PC-3 (cell line): ENCODE data around the gene TREX2. TPM values are rescaled to one million over a fixed set of nuclear protein-coding genes. Genes with fewer than 3 reads are reported as not detected.

ENCODE experiments used
- ATAC-seq: fragments of 200-7000 bp; cut with Tn5 transposase; 2 replicates; pipeline ENCODE4 v1.9.1; 2020; ENCODE audit warnings: mild to moderate bottlenecking, moderate library complexity
- BruUV-seq: library from RNA; stranded (reverse); fragments of 400-500 nt; replicated peaks from 2 replicates; lab custom pipeline; 2021; lab: Mats Ljungman, UMichigan
- CTCF ChIA-PET: fragments of 300-600 bp; sonication (Branson Sonifier 250); formaldehyde crosslinking; loops from one replicate; lab custom pipeline; 2022; ENCODE audit warnings: antibody characterized with exemption; lab: Charles Lee
- POLR2A ChIA-PET: fragments of 300-600 bp; sonication (Branson Sonifier 250); formaldehyde crosslinking; loops from one replicate; lab custom pipeline; 2022; ENCODE audit warnings: antibody characterized with exemption; ENCODE audit not compliant: unreplicated experiment; lab: Charles Lee
- DNase-seq: peaks from one replicate; pipeline ENCODE4 v3.0.0-alpha.2; 2015
- H2AFZ ChIP-seq: fragments of 300-600 bp; sonication (generic); 2 replicates; pipeline ENCODE4 v1.6.0; 2016; ENCODE audit warnings: antibody characterized with exemption, low read length
- H3F3A ChIP-seq: fragments of 300-600 bp; sonication (generic); one replicate; pipeline ENCODE4 v1.6.0; 2017; ENCODE audit warnings: antibody characterized with exemption, low read length, control low read depth, mild to moderate bottlenecking; ENCODE audit not compliant: unreplicated experiment
- H3K27ac ChIP-seq: fragments of 300-600 bp; sonication (generic); 2 replicates; pipeline ENCODE4 v1.5.1; 2016; ENCODE audit warnings: mild to moderate bottlenecking, low read length
- H3K27me3 ChIP-seq: fragments of 300-600 bp; sonication (generic); 2 replicates; pipeline ENCODE4 v1.6.1; 2016; ENCODE audit warnings: low read length, mixed read lengths
- H3K36me3 ChIP-seq: fragments of 300-600 bp; sonication (generic); 2 replicates; pipeline ENCODE4 v1.6.1; 2016; ENCODE audit warnings: low read depth, mixed run types, low read length, mixed read lengths
- H3K4me1 ChIP-seq: fragments of 300-600 bp; sonication (generic); 2 replicates; pipeline ENCODE4 v1.5.1; 2016; ENCODE audit warnings: low read length; ENCODE audit not compliant: insufficient read depth
- H3K4me2 ChIP-seq: fragments of 300-600 bp; sonication (generic); 2 replicates; pipeline ENCODE4 v1.6.0; 2016; ENCODE audit warnings: low read length
- H3K4me3 ChIP-seq: fragments of 300-600 bp; sonication (generic); 2 replicates; pipeline ENCODE4 v1.5.1; 2016; ENCODE audit warnings: mild to moderate bottlenecking, low read length, mixed read lengths
- H3K79me2 ChIP-seq: fragments of 300-600 bp; sonication (generic); 2 replicates; pipeline ENCODE4 v1.6.1; 2017; ENCODE audit warnings: low read length, mixed read lengths
- H3K9ac ChIP-seq: fragments of 300-600 bp; sonication (generic); 2 replicates; pipeline ENCODE4 v1.6.0; 2016; ENCODE audit warnings: mild to moderate bottlenecking, low read length
- H3K9me2 ChIP-seq: fragments of 300-600 bp; sonication (generic); replicated peaks from 2 replicates; pipeline ENCODE4 v1.6.1; 2016; ENCODE audit warnings: mixed run types, low read length, mixed read lengths
- H3K9me3 ChIP-seq: fragments of 300-600 bp; sonication (generic); 2 replicates; pipeline ENCODE4 v1.6.1; 2016; ENCODE audit warnings: low read length, mixed read lengths
- H4K20me1 ChIP-seq: fragments of 300-600 bp; sonication (generic); 2 replicates; pipeline ENCODE4 v1.6.1; 2016; ENCODE audit warnings: low read length, mixed read lengths
- EZH2 ChIP-seq: fragments of 300-600 bp; sonication (generic); IDR thresholded peaks from one replicate; pipeline ENCODE4 v1.6.1; 2017; ENCODE audit warnings: antibody characterized with exemption, mild to moderate bottlenecking, low read length; ENCODE audit not compliant: unreplicated experiment
- EZH2phosphoT487 ChIP-seq: fragments of 300-600 bp; sonication (generic); IDR thresholded peaks from 2 replicates; pipeline ENCODE4 v1.6.1; 2018; ENCODE audit warnings: mild to moderate bottlenecking, antibody characterized with exemption, low read length, borderline replicate concordance
- intact Hi-C: fragments of 100-400 bp; cut with micrococcal nuclease; formaldehyde crosslinking; loops from 2 replicates; pipeline ENCODE4 v1.9.0; 2023
- total RNA-seq: library from RNA; depleted of rRNA; stranded (reverse); fragments of >200 nt; gene quantifications from 2 replicates; pipeline ENCODE4 v1.2.3, GENCODE V29; 2014
- TF ChIP-seq, protein P1 (sequence below): fragments of 300-600 bp; sonication (generic); conservative IDR thresholded peaks from 2 replicates; pipeline ENCODE4 v1.5.1; 2017; ENCODE audit warnings: antibody characterized with exemption, low read depth, mild to moderate bottlenecking, low read length

The TREX2 gene
- total RNA-seq, 1 experiment from 2014 or later: 1.4 TPM

DNA sequence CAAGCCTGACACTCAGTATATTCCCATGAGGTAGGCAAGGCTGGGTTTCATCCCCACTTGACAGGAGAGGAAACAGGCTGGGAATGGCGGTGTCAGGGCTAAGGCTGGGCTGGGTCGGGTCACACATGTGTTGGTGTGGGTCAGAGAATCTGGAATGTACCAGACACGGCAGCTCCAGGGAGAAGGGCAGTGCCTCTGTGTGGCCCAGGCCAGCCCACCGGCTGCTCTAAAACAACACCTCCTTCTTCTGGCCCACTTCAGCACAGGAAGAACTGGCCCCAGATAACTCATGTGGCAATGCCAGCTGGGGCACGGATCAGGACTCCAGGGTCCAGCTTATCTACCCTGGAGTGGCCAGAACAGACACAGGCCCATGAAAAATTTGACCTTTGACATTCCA lies 18.3 kb upstream of the TREX2 start:
- no peaks in the 10 kb centered on the region for H3K4me1 ChIP-seq
- ChIA-PET CTCF (no interaction called here), POLR2A (no interaction called here)
- no peak overlapping the region for H2AFZ ChIP-seq
- TF ChIP-seq EZH2phosphoT487 (no peak), EZH2 (no peak)
- TF ChIP-seq, protein P1, sequence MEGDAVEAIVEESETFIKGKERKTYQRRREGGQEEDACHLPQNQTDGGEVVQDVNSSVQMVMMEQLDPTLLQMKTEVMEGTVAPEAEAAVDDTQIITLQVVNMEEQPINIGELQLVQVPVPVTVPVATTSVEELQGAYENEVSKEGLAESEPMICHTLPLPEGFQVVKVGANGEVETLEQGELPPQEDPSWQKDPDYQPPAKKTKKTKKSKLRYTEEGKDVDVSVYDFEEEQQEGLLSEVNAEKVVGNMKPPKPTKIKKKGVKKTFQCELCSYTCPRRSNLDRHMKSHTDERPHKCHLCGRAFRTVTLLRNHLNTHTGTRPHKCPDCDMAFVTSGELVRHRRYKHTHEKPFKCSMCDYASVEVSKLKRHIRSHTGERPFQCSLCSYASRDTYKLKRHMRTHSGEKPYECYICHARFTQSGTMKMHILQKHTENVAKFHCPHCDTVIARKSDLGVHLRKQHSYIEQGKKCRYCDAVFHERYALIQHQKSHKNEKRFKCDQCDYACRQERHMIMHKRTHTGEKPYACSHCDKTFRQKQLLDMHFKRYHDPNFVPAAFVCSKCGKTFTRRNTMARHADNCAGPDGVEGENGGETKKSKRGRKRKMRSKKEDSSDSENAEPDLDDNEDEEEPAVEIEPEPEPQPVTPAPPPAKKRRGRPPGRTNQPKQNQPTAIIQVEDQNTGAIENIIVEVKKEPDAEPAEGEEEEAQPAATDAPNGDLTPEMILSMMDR: no peak
- H3K4me2 ChIP-seq: no peak overlapping the region
- BruUV-seq: no TSS peak
- H4K20me1 ChIP-seq: no peaks in the 10 kb centered on the region
- intact Hi-C loops: no loop called here
- DNase-seq (no peak), ATAC-seq (no peak)
- H3K36me3 ChIP-seq: 0 out of 2 replicates have a peak, but pooled peaks cover 4% of the 10 kb centered on the region
- no peaks in the 10 kb centered on the region for H3K27me3 ChIP-seq
- H3K9me3 ChIP-seq: no peaks in the 10 kb centered on the region
- H3K79me2 ChIP-seq: peaks cover 17% of the 10 kb centered on the region
- H3K4me3 ChIP-seq: no peak overlapping the region
- no peaks in the 10 kb centered on the region for H3K9me2 ChIP-seq
- no peak overlapping the region for H3K9ac ChIP-seq
- no peaks in the 10 kb centered on the region for H3F3A ChIP-seq
- no peak overlapping the region for H3K27ac ChIP-seq

- no peaks in the 10 kb centered on the region for H3K4me1 ChIP-seq
- BruUV-seq: no TSS peak
- H3K4me2 ChIP-seq: no peak overlapping the region
- H3K79me2 ChIP-seq: peaks cover 11% of the 10 kb centered on the region
- H3F3A ChIP-seq: no peaks in the 10 kb centered on the region
- DNase-seq (no peak), ATAC-seq (no peak)
- TF ChIP-seq EZH2: no peak
- TF ChIP-seq, protein P1: no peak
- no peak for TF ChIP-seq EZH2phosphoT487
- H3K9me3 ChIP-seq: no peaks in the 10 kb centered on the region
- no peaks in the 10 kb centered on the region for H4K20me1 ChIP-seq
- intact Hi-C loops: no loop called here
- CTCF ChIA-PET: no interaction called here
- H2AFZ ChIP-seq: no peak overlapping the region
- 0 out of 2 replicates have a peak, but pooled peaks cover 4% of the 10 kb centered on the region for H3K36me3 ChIP-seq
- no peaks in the 10 kb centered on the region for H3K27me3 ChIP-seq
- H3K9ac ChIP-seq: no peak overlapping the region
- POLR2A ChIA-PET: no interaction called here
- no peaks in the 10 kb centered on the region for H3K9me2 ChIP-seq
- H3K27ac ChIP-seq: no peak overlapping the region
- H3K4me3 ChIP-seq: no peak overlapping the region
Observed at GRCh38 chrX:153463556-153463955, 17.7 kb upstream of the TREX2 start.

- Histone ChIP-seq H3K9ac (no peak overlapping the region), H3K36me3 (0 out of 2 replicates have a peak, but pooled peaks cover 4% of the 10 kb centered on the region), H3K27ac (no peak overlapping the region), H3K4me2 (no peak overlapping the region), H2AFZ (no peak overlapping the region), H4K20me1 (no peaks in the 10 kb centered on the region), H3K27me3 (no peaks in the 10 kb centered on the region), H3K4me3 (no peak overlapping the region), H3K79me2 (0 out of 2 replicates have a peak, but pooled peaks cover 6% of the 10 kb centered on the region), H3F3A (no peaks in the 10 kb centered on the region), H3K4me1 (no peaks in the 10 kb centered on the region), H3K9me2 (no peaks in the 10 kb centered on the region), H3K9me3 (no peaks in the 10 kb centered on the region)
- ATAC-seq (no peak), DNase-seq (no peak)
- BruUV-seq: no TSS peak
- ChIA-PET CTCF (no interaction called here), POLR2A (no interaction called here)
- TF ChIP-seq EZH2: no peak
- TF ChIP-seq EZH2phosphoT487: no peak
- TF ChIP-seq, protein P1: no peak
- intact Hi-C loops: no loop called here
Observed at GRCh38 chrX:153463031-153463430, 17.2 kb upstream of the TREX2 start.
